Transverse colon (tissue), 4 donors: ENCODE measurements around the gene GCM1. TPM values are rescaled to one million over a fixed set of nuclear protein-coding genes. Genes with fewer than 3 reads are reported as not detected.

ENCODE experiments used
- DNase-seq: peaks from one replicate; pipeline ENCODE4 v3.0.0-alpha.2; 2019
- H3K27ac ChIP-seq, 4 donors: fragments of 200-600 bp; sonication (generic); 2 replicates each; pipeline ENCODE4 v1.5.1; 2016 to 2018; ENCODE audit warnings: inconsistent platforms in 4 of 4
- H3K27me3 ChIP-seq: fragments of 200-600 bp; sonication (generic); 2 replicates; pipeline ENCODE4 v1.5.1; 2017; ENCODE audit warnings: inconsistent platforms
- H3K36me3 ChIP-seq, 4 donors: fragments of 200-600 bp; sonication (generic); 2 replicates each; pipeline ENCODE4 v1.5.1; 2017 to 2019; ENCODE audit warnings: inconsistent platforms in 4 of 4
- H3K4me1 ChIP-seq, 4 donors: fragments of 200-600 bp; sonication (generic); 2 replicates each; pipeline ENCODE4 v1.5.1; 2017 to 2020; ENCODE audit warnings: inconsistent platforms in 4 of 4
- H3K4me3 ChIP-seq, 4 donors: fragments of 200-600 bp; sonication (generic); 1 replicate in 1 of 4; 2 replicates in 3 of 4; pipeline versions ENCODE4 v1.5.1 to v1.6.1; 2017 to 2019; ENCODE audit warnings: inconsistent platforms in 4 of 4
- H3K9me3 ChIP-seq, 2 donors: fragments of 200-600 bp; sonication (generic); 2 replicates each; pipeline ENCODE4 v1.5.1; 2017 to 2019; ENCODE audit warnings: inconsistent platforms in 2 of 2
- CTCF ChIP-seq, 5 experiments: fragments of 200-600 bp in 3 of 5; fragments of 450-650 bp in 2 of 5; sonication (generic) in 3 of 5; IDR thresholded peaks; 1 replicate in 2 of 5; 2 replicates in 3 of 5; pipeline ENCODE4 v1.5.1; 2016 to 2017; ENCODE audit warnings: antibody characterized with exemption in 5 of 5, inconsistent platforms in 3 of 5, mild to moderate bottlenecking in 2 of 5, moderate library complexity in 1 of 5
- EP300 ChIP-seq: sonication (generic); formaldehyde crosslinking; IDR thresholded peaks from one replicate; pipeline ENCODE4 v1.6.1; 2017; ENCODE audit warnings: antibody characterized with exemption, low read depth
- POLR2A ChIP-seq: fragments of 450-650 bp; IDR thresholded peaks from one replicate; pipeline ENCODE4 v1.6.1; 2016; ENCODE audit warnings: antibody characterized with exemption, mild to moderate bottlenecking, moderate library complexity
- POLR2AphosphoS5 ChIP-seq, 3 donors: sonication (generic); formaldehyde crosslinking; IDR thresholded peaks; one replicate each; pipeline ENCODE4 v1.6.1; 2016; ENCODE audit warnings: antibody characterized with exemption in 3 of 3
- WGBS, 2 donors: methylation state at CpG; one replicate each; pipeline ENCODE4 v1.1.5; 2018; ENCODE audit warnings: low coverage in 1 of 2; 5-methylcytosine and 5-hydroxymethylcytosine counted together
- in situ Hi-C, 4 donors: fragments of 200-750 bp; cut with MboI; loops; one replicate each; pipeline versions ENCODE4 v1.15.0 to v1.15.1; 2017; ENCODE audit warnings: low sequenced_read_pairs in 3 of 4, low pct_ligation_motif_present in 1 of 4, low pct_unique_long_range_greater_than_20kb in 1 of 4
- intact Hi-C: fragments of 100-400 bp; cut with DNase I; formaldehyde crosslinking; loops from one replicate; pipeline ENCODE4 v1.15.1; 2023; ENCODE audit warnings: low total_unique reads
- total RNA-seq, 4 donors: library from RNA; depleted of rRNA; stranded (reverse); fragments of >200 nt; gene quantifications; one replicate each; pipeline ENCODE4 v1.1.0, GENCODE V29; 2016

GCM1 gene
- total RNA-seq, 4 donors from 2014 or later, result 0.32 TPM; not detected in 3

GRCh38 chr6:53134601-53135235 is 13.9 kb downstream of the GCM1 start:
- no peaks in the 10 kb centered on the region for H3K27me3 ChIP-seq
- no peaks in the 10 kb centered on the region for H3K9me3 ChIP-seq
- in situ Hi-C loops, result no loop called here
- intact Hi-C loops, result no loop called here
- H3K4me3 ChIP-seq, result no peak overlapping the region
- DNase-seq, result no peak
- TF ChIP-seq POLR2AphosphoS5 (IDR thresholded peaks at IDR 0.05), result no peak
- TF ChIP-seq CTCF (IDR thresholded peaks at IDR 0.05), result no peak
- no peak for TF ChIP-seq EP300
- no peak for TF ChIP-seq POLR2A
- 44 to 47% methylated on average over 6 to 8 of the region's 8 CpGs for whole genome bisulfite sequencing, 2 donors
- no peak overlapping the region for H3K27ac ChIP-seq
- H3K4me1 ChIP-seq, result no peaks in the 10 kb centered on the region
- no peaks in the 10 kb centered on the region for H3K36me3 ChIP-seq

- WGBS, 2 donors, result 92% methylated on average over 16 of the region's 16 CpGs; no CpG with 5 or more reads in 1 of the 2 donors
- in situ Hi-C loops, result no loop called here
- no peaks in the 10 kb centered on the region for H3K36me3 ChIP-seq
- H3K4me3 ChIP-seq, result no peak overlapping the region
- DNase-seq, result no peak
- no peaks in the 10 kb centered on the region for H3K4me1 ChIP-seq
- intact Hi-C loops, result no loop called here
- H3K27ac ChIP-seq, result no peak overlapping the region
- no peaks in the 10 kb centered on the region for H3K9me3 ChIP-seq
- no peaks in the 10 kb centered on the region for H3K27me3 ChIP-seq
- TF ChIP-seq POLR2AphosphoS5 (IDR thresholded peaks at IDR 0.05) (no peak), EP300 (no peak), POLR2A (no peak), CTCF (IDR thresholded peaks at IDR 0.05) (no peak)
These were observed 14.7 kb downstream of the GCM1 start for GRCh38 chr6:53133961-53134360.

- H3K27ac ChIP-seq, result no peak overlapping the region
- in situ Hi-C loops, result no loop called here
- H3K36me3 ChIP-seq, result no peaks in the 10 kb centered on the region
- intact Hi-C loops, result no loop called here
- no peaks in the 10 kb centered on the region for H3K4me1 ChIP-seq
- no peaks in the 10 kb centered on the region for H3K27me3 ChIP-seq
- 67 to 80% methylated on average over 1 to 6 of the region's 6 CpGs for WGBS, 2 donors
- no peaks in the 10 kb centered on the region for H3K9me3 ChIP-seq
- no peak overlapping the region for H3K4me3 ChIP-seq
- no peak for DNase-seq
- TF ChIP-seq CTCF (IDR thresholded peaks at IDR 0.05), result no peak
- no peak for TF ChIP-seq POLR2A
- no peak for TF ChIP-seq POLR2AphosphoS5 (IDR thresholded peaks at IDR 0.05)
- TF ChIP-seq EP300, result no peak
These were observed 17.9 kb downstream of the GCM1 start for GRCh38 chr6:53130569-53131290.

GRCh38 chr6:53128842-53129241 is 19.8 kb downstream of the GCM1 start:
- no peaks in the 10 kb centered on the region for H3K27me3 ChIP-seq
- no peak for DNase-seq
- TF ChIP-seq POLR2AphosphoS5 (IDR thresholded peaks at IDR 0.05) (no peak), CTCF (IDR thresholded peaks at IDR 0.05) (no peak), EP300 (no peak), POLR2A (no peak)
- in situ Hi-C loops (no loop called here), intact Hi-C loops (no loop called here)
- H3K4me1 ChIP-seq, result no peaks in the 10 kb centered on the region
- H3K36me3 ChIP-seq, result no peaks in the 10 kb centered on the region
- whole genome bisulfite sequencing, 2 donors, result 74 to 83% methylated on average over 5 of the region's 5 CpGs
- H3K4me3 ChIP-seq, result no peak overlapping the region
- no peak overlapping the region for H3K27ac ChIP-seq
- H3K9me3 ChIP-seq, result no peaks in the 10 kb centered on the region
